Measurements from ENCODE around the gene RSPH9. TPM values are rescaled to one million over a fixed set of nuclear protein-coding genes. Genes with fewer than 3 reads are reported as not detected.

RSPH9 gene
- polyA plus RNA-seq, 1 of the 3 experiments (the other 2 are of a cell fraction) = 0.05 TPM

GRCh38 chr6:43695967-43696291 is 51.1 kb downstream of the RSPH9 start:
- no peak overlapping the region for H3K4me3 ChIP-seq (ENCODE audit: low read depth in 2 of 2, low read length in 1 of 2)
- ChIA-PET CTCF (interaction anchor here (0.9 kb wide), 1 partner anchor 383 kb away, joined by 3 read pairs; no protein-coding TSS in a partner anchor), POLR2A (no interaction called here)
- no peak overlapping the region for H3K9ac ChIP-seq
- no peak for DNase-seq
- no peak overlapping the region for H2AFZ ChIP-seq (ENCODE audit: low read depth)
- no peaks in the 10 kb centered on the region for H3F3A ChIP-seq (replicated peaks; ENCODE audit: insufficient read depth)
- no peaks in the 10 kb centered on the region for H3K36me3 ChIP-seq (replicated peaks in 1 of 2; ENCODE audit: control insufficient read depth in 1 of 2, insufficient read depth in 2 of 2, low read length in 1 of 2)
- WGBS (ENCODE audit: low lambda C conversion rate) = 84% methylated on average over 4 of the region's 4 CpGs
- TF ChIP-seq RFX5 (IDR thresholded peaks at IDR 0.05; ENCODE audit: low read length) (no peak), MEF2A (IDR thresholded peaks at IDR 0.05; ENCODE audit: borderline replicate concordance, low read depth) (no peak), ELF1 (IDR thresholded peaks at IDR 0.05) (no peak), TCF12 (IDR thresholded peaks at IDR 0.05) (no peak), USF2 (IDR thresholded peaks at IDR 0.05; ENCODE audit: borderline replicate concordance, low read depth, low read length) (no peak), NRF1 (IDR thresholded peaks at IDR 0.05; ENCODE audit: low read depth, low read length) (no peak), GATA2 (CRISPR knock-in tag; IDR thresholded peaks at IDR 0.05) (no peak), SIN3A (IDR thresholded peaks at IDR 0.05; ENCODE audit: borderline replicate concordance, low read depth, low read length) (no peak), FOSL2 (IDR thresholded peaks at IDR 0.05; ENCODE audit: borderline replicate concordance, low read depth) (no peak)
- TF ChIP-seq, protein P1, sequence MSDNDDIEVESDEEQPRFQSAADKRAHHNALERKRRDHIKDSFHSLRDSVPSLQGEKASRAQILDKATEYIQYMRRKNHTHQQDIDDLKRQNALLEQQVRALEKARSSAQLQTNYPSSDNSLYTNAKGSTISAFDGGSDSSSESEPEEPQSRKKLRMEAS (IDR thresholded peaks at IDR 0.05; ENCODE audit: low read depth) = no peak
- H3K27ac ChIP-seq (ENCODE audit: low read depth in 2 of 2, low read length in 1 of 2) = no peak overlapping the region
- no peaks in the 10 kb centered on the region for H4K20me1 ChIP-seq (ENCODE audit: insufficient read depth)
- no peaks in the 10 kb centered on the region for H3K27me3 ChIP-seq (ENCODE audit: insufficient read depth)
- no peaks in the 10 kb centered on the region for H3K9me3 ChIP-seq
- no peaks in the 10 kb centered on the region for H3K9me2 ChIP-seq
- H3K4me1 ChIP-seq (ENCODE audit: control insufficient read depth in 1 of 2, insufficient read depth in 2 of 2, low read depth in 1 of 2, low read length in 1 of 2) = peaks cover 0 to 10% of the 10 kb centered on the region in 2 experiments; a peak in 1 of 4 replicates
- H3K79me2 ChIP-seq (ENCODE audit: insufficient read depth) = no peaks in the 10 kb centered on the region
- no peak overlapping the region for H3K4me2 ChIP-seq

GRCh38 chr6:43697421-43697820 is 52.6 kb downstream of the RSPH9 start:
- Histone ChIP-seq H3K27me3 (ENCODE audit: insufficient read depth) (no peaks in the 10 kb centered on the region), H3K4me1 (ENCODE audit: control insufficient read depth in 1 of 2, insufficient read depth in 2 of 2, low read depth in 1 of 2, low read length in 1 of 2) (peaks cover 0 to 10% of the 10 kb centered on the region in 2 experiments; a peak in 1 of 4 replicates), H3K9me3 (no peaks in the 10 kb centered on the region), H2AFZ (ENCODE audit: low read depth) (no peak overlapping the region), H4K20me1 (ENCODE audit: insufficient read depth) (no peaks in the 10 kb centered on the region), H3K4me2 (no peak overlapping the region), H3K79me2 (ENCODE audit: insufficient read depth) (no peaks in the 10 kb centered on the region), H3F3A (replicated peaks; ENCODE audit: insufficient read depth) (no peaks in the 10 kb centered on the region), H3K9me2 (no peaks in the 10 kb centered on the region), H3K27ac (ENCODE audit: low read depth in 2 of 2, low read length in 1 of 2) (no peak overlapping the region), H3K4me3 (ENCODE audit: low read depth in 2 of 2, low read length in 1 of 2) (no peak overlapping the region), H3K36me3 (replicated peaks in 1 of 2; ENCODE audit: control insufficient read depth in 1 of 2, insufficient read depth in 2 of 2, low read length in 1 of 2) (no peaks in the 10 kb centered on the region), H3K9ac (no peak overlapping the region)
- POLR2A ChIA-PET = interaction anchor here (0.6 kb wide), 1 partner anchor 13 kb away, joined by 3 read pairs; no protein-coding TSS in a partner anchor
- DNase-seq = no peak
- WGBS (ENCODE audit: low lambda C conversion rate) = 82% methylated on average over 3 of the region's 3 CpGs
- CTCF ChIA-PET = interaction anchor here (1.2 kb wide), 1 partner anchor 18 kb away, joined by 3 read pairs; no protein-coding TSS in a partner anchor
- TF ChIP-seq YY1 (IDR thresholded peaks at IDR 0.05; ENCODE audit: low read depth) = no peak
